Neural cell (in vitro differentiated cells): Measurements from ENCODE around the gene UBAC2.

Experiments used
- EZH2 ChIP-seq: fragments of 200-600, 300-800 bp; shearing (Covaris generic), sonication (generic); IDR thresholded peaks from 2 replicates; pipeline ENCODE4 v1.6.1; 2014; ENCODE audit warnings: antibody characterized with exemption, low read length, borderline replicate concordance, mild to moderate bottlenecking; ENCODE audit not compliant: insufficient read depth, poor library complexity, severe bottlenecking
- TAF1 ChIP-seq: IDR thresholded peaks from 2 replicates; pipeline ENCODE4 v1.6.1; 2012; ENCODE audit warnings: low read depth
- TF ChIP-seq, protein P1 (sequence below): fragments of 450-650 bp; IDR thresholded peaks from 2 replicates; pipeline ENCODE4 v1.5.1; 2014; ENCODE audit warnings: antibody characterized with exemption, mild to moderate bottlenecking, moderate library complexity; ENCODE audit not compliant: poor library complexity, severe bottlenecking

DNA sequence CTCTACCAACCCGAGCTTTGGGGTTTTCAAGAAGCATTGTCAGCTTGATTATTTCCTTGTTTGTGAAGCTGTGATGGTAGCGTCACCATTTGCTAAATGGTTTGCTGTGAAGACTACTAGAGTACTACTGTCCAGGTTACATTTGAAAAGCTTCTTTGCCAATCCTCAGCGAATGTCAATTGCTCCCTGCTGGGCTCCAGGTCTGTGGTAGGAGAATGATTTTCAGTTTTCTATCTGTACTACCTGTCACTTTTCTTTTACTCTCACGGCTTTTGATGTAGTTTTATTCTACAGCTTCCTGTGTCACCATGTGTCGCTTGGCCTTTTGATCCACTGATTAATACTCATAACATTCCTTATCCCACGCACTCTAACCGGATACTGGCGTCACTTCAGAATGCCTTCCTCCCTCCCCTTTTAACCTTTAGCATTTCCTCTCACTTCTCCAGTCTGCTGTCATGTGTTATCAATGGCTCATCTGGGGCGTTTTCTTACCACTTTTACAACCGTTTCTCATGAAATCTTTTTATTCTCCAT is 114.1 kb downstream of the UBAC2 start:
- TF ChIP-seq, protein P1, sequence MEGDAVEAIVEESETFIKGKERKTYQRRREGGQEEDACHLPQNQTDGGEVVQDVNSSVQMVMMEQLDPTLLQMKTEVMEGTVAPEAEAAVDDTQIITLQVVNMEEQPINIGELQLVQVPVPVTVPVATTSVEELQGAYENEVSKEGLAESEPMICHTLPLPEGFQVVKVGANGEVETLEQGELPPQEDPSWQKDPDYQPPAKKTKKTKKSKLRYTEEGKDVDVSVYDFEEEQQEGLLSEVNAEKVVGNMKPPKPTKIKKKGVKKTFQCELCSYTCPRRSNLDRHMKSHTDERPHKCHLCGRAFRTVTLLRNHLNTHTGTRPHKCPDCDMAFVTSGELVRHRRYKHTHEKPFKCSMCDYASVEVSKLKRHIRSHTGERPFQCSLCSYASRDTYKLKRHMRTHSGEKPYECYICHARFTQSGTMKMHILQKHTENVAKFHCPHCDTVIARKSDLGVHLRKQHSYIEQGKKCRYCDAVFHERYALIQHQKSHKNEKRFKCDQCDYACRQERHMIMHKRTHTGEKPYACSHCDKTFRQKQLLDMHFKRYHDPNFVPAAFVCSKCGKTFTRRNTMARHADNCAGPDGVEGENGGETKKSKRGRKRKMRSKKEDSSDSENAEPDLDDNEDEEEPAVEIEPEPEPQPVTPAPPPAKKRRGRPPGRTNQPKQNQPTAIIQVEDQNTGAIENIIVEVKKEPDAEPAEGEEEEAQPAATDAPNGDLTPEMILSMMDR = no peak
- TF ChIP-seq EZH2 = no peak
- TF ChIP-seq TAF1 = no peak
